Measurements from ENCODE around the gene HCFC2. TPM values are rescaled to one million over a fixed set of nuclear protein-coding genes. Genes with fewer than 3 reads are reported as not detected.
"Not testable (repeated sequence)": the region's sequence is repeated elsewhere in the genome, so short reads cannot be mapped to it uniquely, and the experiment has no call there.

HCFC2 gene
- total RNA-seq, 1 donor from 2014 or later = 12.6 TPM

GRCh38 chr12:104057771-104058197 lies 6.5 kb upstream of the HCFC2 start:
- ATAC-seq = no peak

GRCh38 chr12:104058802-104059201 lies 5.5 kb upstream of the HCFC2 start:
- peak; percentile 91 for ATAC-seq

- no peak for ATAC-seq
Observed at GRCh38 chr12:104059963-104060362, 4.4 kb upstream of the HCFC2 start.

- ATAC-seq = no peak
Observed at GRCh38 chr12:104060791-104061190, 3.5 kb upstream of the HCFC2 start.

- ATAC-seq = peak; percentile 7
Observed at GRCh38 chr12:104063712-104064030, 660 bp upstream of the HCFC2 start.

- ATAC-seq = peak; percentile 24
Observed at GRCh38 chr12:104064842-104065427, 604 bp downstream of the HCFC2 start.

- no peak for ATAC-seq
Observed at GRCh38 chr12:104072099-104072498, 7.8 kb downstream of the HCFC2 start.

- no peak for ATAC-seq
Observed at GRCh38 chr12:104073699-104074098, 9.4 kb downstream of the HCFC2 start.

GRCh38 chr12:104079024-104079423 lies 14.7 kb downstream of the HCFC2 start:
- no peak for ATAC-seq

GRCh38 chr12:104080764-104081163 lies 16.4 kb downstream of the HCFC2 start:
- no peak for ATAC-seq

- ATAC-seq = no peak
Observed at GRCh38 chr12:104083769-104084475, 19.6 kb downstream of the HCFC2 start.

GRCh38 chr12:104090685-104091084 lies 26.4 kb downstream of the HCFC2 start:
- no peak for ATAC-seq

- no peak for ATAC-seq
Observed at GRCh38 chr12:104091136-104091535, 26.8 kb downstream of the HCFC2 start.

GRCh38 chr12:104094284-104094683 lies 30.0 kb downstream of the HCFC2 start:
- no peak for ATAC-seq

- ATAC-seq = no peak
Observed at GRCh38 chr12:104095289-104095688, 31.0 kb downstream of the HCFC2 start.

GRCh38 chr12:104097954-104098353 lies 33.6 kb downstream of the HCFC2 start:
- no peak for ATAC-seq

GRCh38 chr12:104105461-104105860 lies 41.1 kb downstream of the HCFC2 start:
- no peak for ATAC-seq

GRCh38 chr12:104106965-104107364 lies 42.6 kb downstream of the HCFC2 start:
- ATAC-seq = no peak

- ATAC-seq = peak; percentile 71
Observed at GRCh38 chr12:104108755-104109445, 44.6 kb downstream of the HCFC2 start.

GRCh38 chr12:104109446-104110271 lies 45.3 kb downstream of the HCFC2 start:
- ATAC-seq = no peak

- ATAC-seq = not testable (repeated sequence)
Observed at GRCh38 chr12:104114834-104115586, 50.7 kb downstream of the HCFC2 start.

GRCh38 chr12:104115587-104115975 lies 51.2 kb downstream of the HCFC2 start:
- ATAC-seq = no peak
